GM13977 (cell line): ENCODE data around the gene RBM19.

Source experiments
- DNase-seq: peaks from one replicate; pipeline ENCODE4 v3.0.0; 2012; ENCODE audit warnings: low spot score
- in situ Hi-C: fragments of 300-500 bp; cut with MboI; formaldehyde crosslinking; loops from one replicate; pipeline ENCODE4 v1.12.0; 2022; ENCODE audit warnings: low sequenced_read_pairs, low pct_unique_long_range_greater_than_20kb, mixed read lengths, inconsistent platforms; ENCODE audit not compliant: unreplicated experiment
- TF ChIP-seq, protein P1 (sequence below): IDR thresholded peaks from 2 replicates; pipeline ENCODE4 v1.5.1; 2012; ENCODE audit warnings: mild to moderate bottlenecking, control low read depth; ENCODE audit not compliant: insufficient read depth; ENCODE audit errors: extremely low read depth, missing control alignments

RBM19 gene

DNA sequence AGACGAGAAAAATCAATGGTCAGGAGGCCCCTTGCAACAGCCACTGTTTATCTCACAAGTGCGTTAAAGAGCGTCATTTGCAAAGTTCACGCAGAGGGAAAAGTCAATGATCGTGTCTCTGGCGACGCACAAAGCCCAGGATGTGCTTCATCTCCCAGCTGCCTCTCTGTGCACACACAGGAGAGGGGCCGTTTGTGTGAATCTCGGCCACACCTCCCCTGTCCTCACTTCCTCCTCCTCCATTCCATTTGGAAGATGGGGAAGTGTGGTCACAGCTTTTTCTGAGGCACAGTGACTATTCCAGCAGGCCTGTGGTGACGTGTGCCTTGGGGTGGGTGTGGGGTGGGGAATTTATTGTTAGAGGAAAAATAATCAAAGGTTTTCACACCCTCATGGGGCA is 90.4 kb downstream of the RBM19 start:
- TF ChIP-seq, protein P1, sequence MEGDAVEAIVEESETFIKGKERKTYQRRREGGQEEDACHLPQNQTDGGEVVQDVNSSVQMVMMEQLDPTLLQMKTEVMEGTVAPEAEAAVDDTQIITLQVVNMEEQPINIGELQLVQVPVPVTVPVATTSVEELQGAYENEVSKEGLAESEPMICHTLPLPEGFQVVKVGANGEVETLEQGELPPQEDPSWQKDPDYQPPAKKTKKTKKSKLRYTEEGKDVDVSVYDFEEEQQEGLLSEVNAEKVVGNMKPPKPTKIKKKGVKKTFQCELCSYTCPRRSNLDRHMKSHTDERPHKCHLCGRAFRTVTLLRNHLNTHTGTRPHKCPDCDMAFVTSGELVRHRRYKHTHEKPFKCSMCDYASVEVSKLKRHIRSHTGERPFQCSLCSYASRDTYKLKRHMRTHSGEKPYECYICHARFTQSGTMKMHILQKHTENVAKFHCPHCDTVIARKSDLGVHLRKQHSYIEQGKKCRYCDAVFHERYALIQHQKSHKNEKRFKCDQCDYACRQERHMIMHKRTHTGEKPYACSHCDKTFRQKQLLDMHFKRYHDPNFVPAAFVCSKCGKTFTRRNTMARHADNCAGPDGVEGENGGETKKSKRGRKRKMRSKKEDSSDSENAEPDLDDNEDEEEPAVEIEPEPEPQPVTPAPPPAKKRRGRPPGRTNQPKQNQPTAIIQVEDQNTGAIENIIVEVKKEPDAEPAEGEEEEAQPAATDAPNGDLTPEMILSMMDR, result no peak
- in situ Hi-C loops, result no loop called here
- DNase-seq, result no peak

DNA sequence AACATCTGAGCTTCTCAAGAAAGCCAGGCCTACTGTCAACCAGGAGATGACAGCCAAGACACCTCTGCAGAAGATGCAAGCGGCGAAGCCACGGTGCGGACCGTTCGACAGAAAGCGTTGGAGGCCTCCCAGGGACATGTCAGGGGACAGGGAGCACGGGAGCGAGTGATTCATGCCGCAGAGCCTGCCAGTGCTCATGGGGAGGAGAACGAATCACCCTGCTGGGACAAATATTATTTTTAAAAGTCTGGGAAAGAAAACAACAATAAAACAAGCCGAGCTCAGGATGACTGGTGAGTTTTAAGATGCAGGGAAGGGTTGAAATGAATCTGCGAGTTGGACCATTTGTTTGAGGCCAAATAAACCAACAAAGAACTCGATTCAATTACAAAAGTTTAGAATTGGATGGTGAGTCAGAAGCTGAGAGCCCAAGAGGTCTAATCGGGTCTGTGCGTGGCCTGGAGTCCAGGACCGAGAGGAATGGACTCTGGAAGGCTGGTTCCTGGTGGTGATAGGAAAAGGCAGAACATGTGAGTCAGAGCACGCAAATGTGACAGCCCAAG is 91.0 kb downstream of the RBM19 start:
- DNase-seq, result no peak
- TF ChIP-seq, protein P1, result no peak
- in situ Hi-C loops, result no loop called here

DNA sequence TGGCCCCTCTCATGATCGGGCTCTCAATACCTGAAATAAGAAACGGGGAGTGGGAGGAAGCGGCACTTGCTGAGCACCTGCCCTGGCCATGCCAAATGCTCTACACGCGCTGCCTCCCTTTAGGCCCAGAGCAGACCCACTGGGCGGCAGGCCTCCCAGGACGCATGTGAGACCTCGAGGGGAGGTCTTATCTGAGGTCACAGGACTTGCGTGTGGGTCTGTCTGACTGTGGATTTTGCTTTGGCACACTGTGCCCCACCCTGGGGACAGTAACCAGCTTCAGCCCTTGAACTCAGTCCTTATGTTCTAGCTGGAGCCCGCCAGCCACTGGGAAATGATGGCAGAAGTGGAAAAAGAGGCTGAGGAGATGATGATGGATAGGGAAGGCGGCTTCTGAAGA is 91.8 kb downstream of the RBM19 start:
- in situ Hi-C loops, result no loop called here
- DNase-seq, result no peak
- TF ChIP-seq, protein P1, result no peak

DNA sequence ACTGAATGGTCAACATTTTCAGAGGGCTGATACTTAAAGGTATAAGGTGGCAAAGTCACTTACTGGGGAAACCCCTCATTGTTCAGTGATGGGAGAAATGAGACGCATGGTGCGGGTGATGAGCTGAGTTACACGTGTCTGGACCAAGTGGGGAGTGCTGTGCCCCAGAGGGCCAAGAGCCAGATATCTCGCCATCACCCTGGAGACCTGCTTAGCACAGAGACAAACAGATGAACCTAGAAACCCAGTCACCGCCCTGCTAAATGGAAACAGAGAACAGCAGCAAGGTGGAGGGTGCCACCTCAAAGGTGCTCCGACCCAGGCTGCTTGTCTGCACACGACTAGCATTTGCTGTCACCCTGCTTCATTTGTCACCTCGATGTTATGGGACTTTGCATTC is 92.4 kb downstream of the RBM19 start:
- no peak for DNase-seq
- in situ Hi-C loops, result no loop called here
- TF ChIP-seq, protein P1, result no peak

DNA sequence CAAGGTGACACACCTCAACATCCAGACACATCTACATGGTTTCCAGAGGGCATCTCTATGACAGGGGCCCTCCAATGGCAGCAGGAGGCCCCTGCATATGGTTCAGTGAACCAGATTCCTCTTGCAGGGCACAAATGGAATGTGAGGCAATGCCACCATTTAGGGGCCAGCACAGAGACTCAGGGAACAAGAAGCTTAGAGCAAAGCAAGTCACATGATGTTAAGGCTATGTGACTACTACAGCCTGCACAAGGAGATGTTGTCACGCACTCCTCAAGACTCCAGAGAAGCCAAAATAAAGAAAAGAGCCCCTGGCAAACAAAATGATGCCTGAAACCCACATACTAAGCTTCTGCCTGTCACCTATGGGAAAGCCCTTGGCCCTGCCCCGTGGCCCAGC is 95.2 kb downstream of the RBM19 start:
- TF ChIP-seq, protein P1, result no peak
- in situ Hi-C loops, result no loop called here
- no peak for DNase-seq

DNA sequence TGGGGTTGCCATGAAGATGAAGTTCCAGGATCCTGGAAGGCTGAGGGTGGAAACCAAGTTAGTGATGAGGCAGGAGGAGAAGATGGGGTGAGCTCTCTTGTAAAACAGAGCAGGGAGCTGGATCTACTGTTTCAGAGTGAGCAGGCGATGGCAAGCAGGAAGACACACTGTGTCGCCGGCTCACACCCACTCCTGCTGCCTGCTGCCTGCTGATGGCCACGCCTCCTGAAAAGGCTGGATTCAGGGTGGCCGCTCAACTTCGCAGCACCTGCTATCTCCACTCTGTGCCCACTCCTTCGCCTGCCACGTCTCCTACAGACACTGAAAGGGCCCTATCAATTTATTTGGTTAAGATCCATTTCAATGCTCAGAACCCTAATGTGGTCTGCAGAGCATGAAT is 96.1 kb downstream of the RBM19 start:
- TF ChIP-seq, protein P1, result no peak
- in situ Hi-C loops, result no loop called here
- DNase-seq, result no peak

DNA sequence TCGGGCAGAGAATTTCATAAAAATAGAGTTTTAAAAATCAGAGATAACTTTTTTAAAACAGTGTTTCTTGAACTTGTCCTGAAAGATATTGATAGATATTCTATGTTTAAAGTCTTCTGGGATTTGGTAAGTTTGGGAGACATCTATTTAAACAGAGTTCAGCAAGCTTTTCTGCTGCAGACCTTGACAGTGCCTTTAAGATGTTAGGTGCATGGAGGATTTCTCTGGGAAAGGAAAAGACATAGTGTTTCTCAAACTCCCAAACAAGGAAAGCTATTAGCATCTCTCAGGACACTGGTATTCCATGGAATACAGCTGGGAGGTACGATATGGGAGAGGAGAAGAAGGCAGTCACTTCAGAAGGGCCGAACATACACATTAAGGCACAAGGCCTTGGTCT is 97.8 kb downstream of the RBM19 start:
- TF ChIP-seq, protein P1, result no peak
- DNase-seq, result no peak
- in situ Hi-C loops, result no loop called here
